ENCODE data around the gene ZNF678.

Gene ZNF678

DNA sequence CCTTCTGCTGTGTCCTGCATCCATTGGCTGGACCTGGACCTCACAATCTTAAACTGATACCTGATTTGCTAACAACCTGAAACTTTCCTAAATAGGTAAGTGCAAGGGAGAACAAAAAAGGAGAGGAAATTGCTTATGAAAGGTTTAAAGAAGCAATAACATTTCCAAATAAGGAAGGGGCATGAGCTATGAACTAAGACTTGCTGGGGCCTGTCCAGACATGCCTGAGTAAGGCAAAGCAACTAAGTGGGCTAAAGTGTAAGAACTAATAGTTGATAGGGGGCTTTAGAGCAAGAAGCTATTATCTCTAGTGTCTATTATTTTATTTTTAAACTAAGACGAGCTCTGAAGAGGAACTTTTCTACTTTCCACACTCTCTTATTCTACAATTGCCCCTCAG is 160.1 kb downstream of the ZNF678 start:
- no peak for DNase-seq (ENCODE audit: low spot score)

DNA sequence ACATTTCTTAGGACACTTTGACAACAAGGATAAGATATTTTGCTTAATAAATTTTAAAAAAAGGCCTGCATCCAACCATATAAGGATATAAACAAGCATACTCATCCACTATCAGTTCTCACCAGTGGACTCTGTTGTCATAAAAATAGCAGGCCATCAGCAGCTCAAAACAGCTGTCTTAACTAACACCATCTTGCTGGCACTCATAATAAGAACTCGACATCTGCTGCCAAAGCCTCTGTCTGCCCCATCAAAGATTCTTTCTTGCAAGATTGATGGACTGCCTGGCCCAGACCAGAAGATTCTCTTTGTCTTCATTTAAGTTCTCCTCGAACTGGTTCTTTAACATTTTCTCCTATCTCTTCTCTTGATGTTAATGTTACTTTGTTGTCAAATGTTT is 161.7 kb downstream of the ZNF678 start:
- DNase-seq (ENCODE audit: low spot score): no peak

DNA sequence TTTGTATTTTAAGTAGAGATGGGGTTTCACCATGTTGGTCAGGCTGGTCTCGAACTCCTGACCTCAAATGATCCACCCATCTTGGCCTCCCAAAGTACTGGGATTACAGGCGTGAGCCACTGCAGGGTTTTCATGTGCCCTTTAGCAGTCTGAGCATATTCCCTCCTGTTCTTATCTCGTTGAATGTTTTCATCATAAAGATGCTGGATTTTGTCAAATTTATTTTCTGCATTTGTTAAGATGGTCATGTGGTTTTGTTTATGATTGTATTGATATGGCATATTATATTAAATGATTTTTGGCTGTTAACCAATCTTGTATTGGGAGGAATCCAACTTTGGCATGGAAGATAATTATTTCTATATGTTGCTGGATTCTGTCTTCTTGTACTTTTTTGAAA is 163.0 kb downstream of the ZNF678 start:
- DNase-seq (ENCODE audit: low spot score): no peak
